Cardiac fibroblast (primary cell): ENCODE measurements around the gene TIMP2.
A peak's percentile ranks its signal among the peaks of the same experiment; 100 is the strongest.

Source experiments
- DNase-seq, 2 donors: peaks; one replicate each; pipeline versions ENCODE4 v3.0.0 to v3.0.0-alpha.2; 2010; ENCODE audit warnings: low read depth in 2 of 2
- H3K4me3 ChIP-seq, 2 donors: replicated peaks in 1 of 2; 1 replicate in 1 of 2; 2 replicates in 1 of 2; pipeline ENCODE4 v1.5.1; 2011; ENCODE audit warnings: low read depth in 2 of 2, low read length in 2 of 2, mild to moderate bottlenecking in 2 of 2, moderate library complexity in 1 of 2
- TF ChIP-seq, protein P1 (sequence below): IDR thresholded peaks from one replicate; pipeline ENCODE4 v1.5.1; 2011; ENCODE audit warnings: low read depth, mild to moderate bottlenecking, low read length, inconsistent platforms

Gene TIMP2

DNA sequence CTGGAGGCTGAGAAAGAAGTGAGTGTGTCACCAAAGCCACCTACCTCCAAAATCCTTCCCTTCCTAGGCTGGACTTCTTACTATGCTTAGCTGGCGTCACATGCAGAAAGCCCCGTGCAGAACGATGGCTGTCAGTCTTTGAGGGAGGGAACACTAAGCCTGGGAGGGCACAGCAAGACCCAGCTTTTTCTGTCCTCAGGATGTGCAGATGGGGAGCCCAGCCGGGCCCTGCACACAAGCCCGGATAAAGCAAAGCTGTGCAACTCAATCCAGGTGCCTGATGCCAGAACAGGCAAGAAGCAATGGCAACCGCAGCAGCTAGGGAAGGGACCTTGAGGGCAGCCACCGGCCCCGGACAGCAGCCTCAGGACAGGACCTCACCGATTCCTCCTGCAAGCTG, 70.7 kb downstream of the TIMP2 start:
- TF ChIP-seq, protein P1, sequence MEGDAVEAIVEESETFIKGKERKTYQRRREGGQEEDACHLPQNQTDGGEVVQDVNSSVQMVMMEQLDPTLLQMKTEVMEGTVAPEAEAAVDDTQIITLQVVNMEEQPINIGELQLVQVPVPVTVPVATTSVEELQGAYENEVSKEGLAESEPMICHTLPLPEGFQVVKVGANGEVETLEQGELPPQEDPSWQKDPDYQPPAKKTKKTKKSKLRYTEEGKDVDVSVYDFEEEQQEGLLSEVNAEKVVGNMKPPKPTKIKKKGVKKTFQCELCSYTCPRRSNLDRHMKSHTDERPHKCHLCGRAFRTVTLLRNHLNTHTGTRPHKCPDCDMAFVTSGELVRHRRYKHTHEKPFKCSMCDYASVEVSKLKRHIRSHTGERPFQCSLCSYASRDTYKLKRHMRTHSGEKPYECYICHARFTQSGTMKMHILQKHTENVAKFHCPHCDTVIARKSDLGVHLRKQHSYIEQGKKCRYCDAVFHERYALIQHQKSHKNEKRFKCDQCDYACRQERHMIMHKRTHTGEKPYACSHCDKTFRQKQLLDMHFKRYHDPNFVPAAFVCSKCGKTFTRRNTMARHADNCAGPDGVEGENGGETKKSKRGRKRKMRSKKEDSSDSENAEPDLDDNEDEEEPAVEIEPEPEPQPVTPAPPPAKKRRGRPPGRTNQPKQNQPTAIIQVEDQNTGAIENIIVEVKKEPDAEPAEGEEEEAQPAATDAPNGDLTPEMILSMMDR, result no peak

DNA sequence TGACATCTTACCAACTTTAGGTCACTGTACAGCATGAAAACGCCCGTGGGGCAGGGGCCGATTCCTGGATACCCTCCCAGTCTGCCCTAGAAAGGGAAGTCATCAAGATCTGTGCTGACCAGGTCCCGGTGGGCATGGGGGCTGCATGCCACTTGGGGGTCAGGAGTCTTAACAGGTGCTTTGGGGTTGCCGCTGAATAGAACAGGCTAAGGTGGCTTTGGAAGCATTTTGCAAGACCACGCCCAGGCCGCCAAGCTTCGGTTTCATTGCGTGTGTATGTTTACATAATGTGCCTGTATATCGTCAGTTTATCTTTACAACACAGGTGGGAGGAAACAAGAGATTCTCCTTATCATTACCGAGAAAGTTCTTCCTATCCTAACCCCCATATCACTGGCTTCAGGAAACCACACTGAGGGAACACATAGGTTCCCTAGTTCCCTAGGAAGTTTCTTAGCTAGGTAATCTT, 71.2 kb downstream of the TIMP2 start:
- TF ChIP-seq, protein P1, result no peak
- DNase-seq, result no peak
- no peak overlapping the region for H3K4me3 ChIP-seq

More for the DNA sequence above, 70.7 kb downstream of the TIMP2 start:
- DNase-seq, result no peak
- H3K4me3 ChIP-seq, result no peak overlapping the region

DNA sequence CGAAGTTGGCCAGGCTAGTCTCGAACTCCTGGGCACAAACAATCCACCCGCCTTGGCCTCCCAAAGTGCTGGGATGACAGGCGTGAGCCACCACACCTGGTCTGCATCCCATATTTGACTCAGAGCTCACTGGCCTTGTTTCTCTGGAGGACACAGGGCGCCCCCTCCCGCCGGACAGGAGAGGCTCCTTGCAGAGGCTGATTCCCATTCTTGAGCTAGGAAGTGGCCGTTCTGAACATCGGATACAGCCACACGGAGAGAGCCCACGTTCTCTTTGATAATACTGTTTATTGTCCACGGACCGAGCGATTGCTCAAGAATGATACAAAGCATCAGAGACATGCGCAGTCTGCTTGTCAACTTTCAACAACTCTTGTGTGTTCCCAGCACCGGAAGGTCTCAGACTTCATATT, 72.5 kb downstream of the TIMP2 start:
- peak; percentile 22 to 54 for DNase-seq
- TF ChIP-seq, protein P1, result peak; percentile 14
- no peak overlapping the region for H3K4me3 ChIP-seq

DNA sequence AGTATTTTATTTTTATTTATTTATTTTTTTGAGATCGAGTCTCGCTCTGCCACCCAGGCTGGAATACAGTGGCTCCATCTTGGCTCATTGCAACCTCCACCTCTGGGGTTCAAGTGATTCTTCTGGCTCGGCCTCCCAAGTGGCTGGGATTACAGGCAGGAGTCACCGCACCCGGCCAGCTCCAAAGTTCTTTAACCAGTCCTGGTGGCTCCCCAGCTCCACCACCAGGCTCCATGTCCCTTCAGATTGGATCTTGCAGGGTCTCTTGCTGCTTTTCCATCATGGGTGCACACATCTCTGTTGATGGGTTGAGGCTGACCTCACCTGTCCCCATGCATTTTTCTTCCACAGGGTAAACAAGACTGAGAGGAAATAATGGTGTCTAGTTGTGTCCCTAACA, 76.2 kb downstream of the TIMP2 start:
- no peak for DNase-seq
- H3K4me3 ChIP-seq, result no peak overlapping the region
- TF ChIP-seq, protein P1, result no peak

DNA sequence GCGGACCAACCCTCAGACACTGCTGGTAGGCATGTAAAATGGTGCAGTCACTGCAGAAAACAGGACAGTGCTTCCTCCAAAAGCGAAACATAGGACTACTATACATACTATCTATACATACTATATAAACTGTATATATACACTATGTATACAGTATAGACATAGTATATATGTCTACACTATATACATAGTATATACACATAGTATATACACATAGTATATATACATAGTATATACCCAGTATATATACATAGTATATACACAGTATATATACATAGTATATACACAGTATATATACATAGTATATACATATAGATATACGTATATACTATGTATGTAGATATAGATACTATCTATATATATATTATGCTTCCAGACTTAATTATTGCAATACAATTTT, 78.1 kb downstream of the TIMP2 start:
- no peak overlapping the region for H3K4me3 ChIP-seq
- DNase-seq, result no peak
- TF ChIP-seq, protein P1, result no peak

DNA sequence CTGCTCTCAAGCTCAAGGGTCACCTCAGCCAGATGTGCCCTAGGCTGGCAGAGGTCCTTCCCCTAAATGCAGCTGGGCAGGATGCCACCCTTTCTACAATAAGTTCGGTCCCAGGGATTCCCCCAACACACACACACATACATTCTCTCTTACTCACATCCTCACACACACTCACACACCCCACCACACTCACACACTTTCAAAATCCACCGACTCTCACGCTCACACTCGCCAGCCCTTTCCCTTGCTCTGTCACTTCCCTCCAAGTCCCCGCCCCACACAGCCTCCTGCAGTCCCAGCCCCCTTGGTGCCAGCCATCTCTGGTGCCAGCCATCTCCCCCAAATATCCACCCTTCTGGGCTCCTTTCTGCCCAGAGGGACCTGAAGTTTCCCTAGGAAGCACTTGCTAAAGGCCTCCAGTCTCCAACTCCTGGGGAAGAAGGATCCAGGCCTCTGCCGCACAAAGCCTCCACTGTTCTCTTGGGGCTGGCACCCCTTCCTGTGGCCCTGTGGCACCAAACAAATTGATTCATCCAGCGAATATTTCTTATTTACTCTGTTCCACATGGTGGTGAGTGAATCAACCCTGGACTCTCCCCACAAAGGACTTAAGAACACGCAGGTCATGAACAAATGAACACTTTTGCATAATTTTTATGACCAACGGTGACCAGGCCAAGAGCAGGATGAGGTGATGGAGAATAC, 80.7 kb downstream of the TIMP2 start:
- TF ChIP-seq, protein P1, result no peak
- DNase-seq, result peak; percentile 29 to 60
- no peak overlapping the region for H3K4me3 ChIP-seq
